Left lung (tissue), 10 donors: ENCODE results near the gene CGB5. TPM values are rescaled to one million over a fixed set of nuclear protein-coding genes. Genes with fewer than 3 reads are reported as not detected.
"Not testable (repeated sequence)": the region's sequence is repeated elsewhere in the genome, so short reads cannot be mapped to it uniquely, and the experiment has no call there.

Source experiments
- ATAC-seq: fragments of 200-7000 bp; cut with Tn5 transposase; one replicate; pipeline ENCODE4 v1.9.1; 2020; ENCODE audit warnings: moderate library complexity
- DNase-seq, 4 donors: peaks; one replicate each; pipeline ENCODE4 v3.0.0-alpha.2; 2013 to 2020
- H3K27ac ChIP-seq, 2 donors: fragments of 200-600 bp; sonication (generic) in 1 of 2; one replicate each; pipeline versions ENCODE4 v1.5.0 to v1.8.0; 2020 to 2021
- H3K27me3 ChIP-seq, 2 donors: fragments of 200-600 bp; sonication (generic) in 1 of 2; one replicate each; pipeline versions ENCODE4 v1.5.0 to v1.8.0; 2020 to 2021
- H3K36me3 ChIP-seq, 2 donors: fragments of 200-600 bp; sonication (generic) in 1 of 2; one replicate each; pipeline versions ENCODE4 v1.5.0 to v1.8.0; 2020 to 2021
- H3K4me1 ChIP-seq, 2 donors: fragments of 200-600 bp; one replicate each; pipeline ENCODE4 v1.8.0; 2021
- H3K4me3 ChIP-seq, 2 donors: fragments of 200-600 bp; sonication (generic) in 1 of 2; one replicate each; pipeline versions ENCODE4 v1.5.0 to v1.8.0; 2020 to 2021; ENCODE audit warnings: mild to moderate bottlenecking in 1 of 2
- H3K9me3 ChIP-seq, 2 donors: fragments of 200-600 bp; sonication (generic) in 1 of 2; one replicate each; pipeline versions ENCODE4 v1.5.0 to v1.8.0; 2020 to 2021
- CTCF ChIP-seq, 2 donors: fragments of 200-600 bp; sonication (generic) in 1 of 2; IDR thresholded peaks; one replicate each; pipeline versions ENCODE4 v1.5.0 to v1.8.0; 2021; ENCODE audit warnings: antibody characterized with exemption in 2 of 2
- intact Hi-C, 2 donors: fragments of 100-400 bp; cut with DNase I; formaldehyde crosslinking; loops; one replicate each; pipeline versions ENCODE4 v1.11.2 to v1.14.2; 2022
- polyA plus RNA-seq, 6 donors: library from polyadenylated mRNA; unstranded; fragments of 120-200 nt; gene quantifications; one replicate each; pipeline ENCODE4 v1.2.1, GENCODE V29; 2013; ENCODE audit not compliant: insufficient read length in 6 of 6
- total RNA-seq, 2 donors: library from RNA; stranded (reverse); fragmentation: NEBNext Ultra II Directional; extraction: Animal tissue kit (Norgen Biotek cat#: 25700); gene quantifications; one replicate each; pipeline ENCODE4 v1.2.1, GENCODE V29; 2021
- donor health status: DM: no; HTN: yes; CAD: no.
- donor health status: DM: no; HTN: no; CAD: no.

Gene CGB5
- total and polyA plus RNA-seq, 8 donors: 0.50 TPM; not detected in 7

DNA sequence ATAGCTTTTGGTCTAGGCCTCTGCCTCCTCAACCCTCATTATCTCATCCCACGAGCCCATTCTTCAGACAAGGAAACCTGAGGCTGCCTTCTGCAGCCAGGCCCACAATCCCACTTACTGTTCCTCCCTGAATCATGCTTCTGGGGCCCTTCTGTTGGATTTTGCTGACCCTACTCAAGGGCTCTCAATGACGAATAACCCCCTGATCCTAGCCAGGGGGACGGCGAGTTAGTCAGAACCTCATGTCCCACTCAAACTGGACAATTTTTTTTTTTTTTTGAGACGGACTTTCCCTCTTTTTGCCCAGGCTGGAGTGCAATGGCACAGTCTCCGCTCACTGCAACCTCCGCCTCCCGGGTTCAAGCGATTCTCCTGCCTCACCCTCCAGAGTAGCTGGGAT lies 21.5 kb upstream of the CGB5 start:
- H3K9me3 ChIP-seq: no peaks in the 10 kb centered on the region
- peaks cover 0 to 42% of the 10 kb centered on the region in 2 donors for H3K27me3 ChIP-seq
- DNase-seq: no peak
- H3K4me1 ChIP-seq: peaks cover 11 to 23% of the 10 kb centered on the region in 2 donors
- H3K4me3 ChIP-seq: no peak overlapping the region
- no peaks in the 10 kb centered on the region for H3K36me3 ChIP-seq
- TF ChIP-seq CTCF (IDR thresholded peaks at IDR 0.05): no peak
- ATAC-seq: no peak
- intact Hi-C loops: no loop called here
- H3K27ac ChIP-seq: no peak overlapping the region

- H3K4me3 ChIP-seq, ATAC-seq, H3K9me3 ChIP-seq, DNase-seq, H3K27ac ChIP-seq, H3K36me3 ChIP-seq, intact Hi-C loops, H3K4me1 ChIP-seq: not testable (repeated sequence)
- H3K27me3 ChIP-seq: peaks cover 0 to 21% of the 10 kb centered on the region in 2 donors
Measured at GRCh38 chr19:49024233-49024632, 19.4 kb upstream of the CGB5 start, which contains the start of gene CGB3. CGB3 (minus strand) TSS chr19:49024333; CDS start chr19:49023971, 362 bp downstream.

GRCh38 chr19:49025088-49025487 lies 18.6 kb upstream of the CGB5 start:
- H3K4me1 ChIP-seq, H3K9me3 ChIP-seq, ATAC-seq, H3K27ac ChIP-seq, H3K4me3 ChIP-seq, H3K36me3 ChIP-seq, DNase-seq, intact Hi-C loops: not testable (repeated sequence)
- H3K27me3 ChIP-seq: peaks cover 0 to 12% of the 10 kb centered on the region in 2 donors

DNA sequence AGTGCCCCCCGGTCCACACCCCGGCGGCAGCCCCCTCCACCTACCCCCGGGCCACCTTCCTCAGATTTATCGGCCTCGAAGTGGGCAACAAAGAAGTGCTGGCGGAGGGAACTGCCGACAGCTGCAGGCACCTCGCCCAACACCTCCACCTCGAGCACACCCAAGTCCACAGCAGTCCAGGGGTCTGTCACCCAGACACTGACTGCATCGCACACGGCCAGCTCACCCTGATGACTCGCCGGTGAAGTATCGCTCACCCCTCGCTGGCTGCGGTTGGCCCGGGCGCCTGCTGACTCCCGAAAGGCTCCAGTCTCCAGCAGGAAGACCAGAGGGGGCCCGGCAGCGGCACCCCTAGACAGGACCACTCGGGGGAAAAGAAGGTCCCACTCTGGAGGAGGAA lies 18.0 kb upstream of the CGB5 start:
- H3K9me3 ChIP-seq, ATAC-seq, H3K27ac ChIP-seq, H3K36me3 ChIP-seq, DNase-seq, intact Hi-C loops, H3K4me3 ChIP-seq, H3K27me3 ChIP-seq, H3K4me1 ChIP-seq: not testable (repeated sequence)

- intact Hi-C loops, ATAC-seq, DNase-seq: not testable (repeated sequence)
Measured at GRCh38 chr19:49028686-49029085, 15.0 kb upstream of the CGB5 start.

GRCh38 chr19:49029749-49030148 lies 13.9 kb upstream of the CGB5 start:
- intact Hi-C loops, H3K9me3 ChIP-seq, H3K27me3 ChIP-seq, ATAC-seq, H3K4me1 ChIP-seq, H3K4me3 ChIP-seq, DNase-seq, H3K27ac ChIP-seq, H3K36me3 ChIP-seq: not testable (repeated sequence)

More at GRCh38 chr19:49028686-49029085, 15.0 kb upstream of the CGB5 start:
- H3K27ac ChIP-seq, H3K9me3 ChIP-seq, H3K36me3 ChIP-seq, H3K4me3 ChIP-seq, H3K4me1 ChIP-seq, H3K27me3 ChIP-seq: not testable (repeated sequence)

DNA sequence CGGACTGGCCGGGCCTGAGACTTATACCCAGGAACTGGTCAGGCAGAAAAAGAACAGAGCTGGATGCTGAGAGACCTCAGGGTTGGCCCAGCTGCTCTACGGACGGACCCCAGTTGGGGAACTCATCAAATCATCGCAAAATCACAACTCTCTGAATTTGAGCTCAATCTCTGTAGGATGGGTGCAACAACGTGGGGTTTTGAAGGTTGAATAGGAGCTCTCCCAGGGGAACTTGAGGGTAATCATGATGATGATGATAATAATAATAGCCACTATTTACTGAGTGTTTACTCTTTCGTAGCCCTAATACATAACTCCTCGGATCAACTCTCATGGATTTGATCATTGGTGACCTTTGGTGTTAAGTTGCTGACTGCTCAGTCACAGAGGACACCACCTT lies 13.3 kb upstream of the CGB5 start:
- DNase-seq, ATAC-seq, intact Hi-C loops, H3K9me3 ChIP-seq, H3K4me1 ChIP-seq, H3K36me3 ChIP-seq, H3K27ac ChIP-seq, H3K4me3 ChIP-seq, H3K27me3 ChIP-seq: not testable (repeated sequence)

DNA sequence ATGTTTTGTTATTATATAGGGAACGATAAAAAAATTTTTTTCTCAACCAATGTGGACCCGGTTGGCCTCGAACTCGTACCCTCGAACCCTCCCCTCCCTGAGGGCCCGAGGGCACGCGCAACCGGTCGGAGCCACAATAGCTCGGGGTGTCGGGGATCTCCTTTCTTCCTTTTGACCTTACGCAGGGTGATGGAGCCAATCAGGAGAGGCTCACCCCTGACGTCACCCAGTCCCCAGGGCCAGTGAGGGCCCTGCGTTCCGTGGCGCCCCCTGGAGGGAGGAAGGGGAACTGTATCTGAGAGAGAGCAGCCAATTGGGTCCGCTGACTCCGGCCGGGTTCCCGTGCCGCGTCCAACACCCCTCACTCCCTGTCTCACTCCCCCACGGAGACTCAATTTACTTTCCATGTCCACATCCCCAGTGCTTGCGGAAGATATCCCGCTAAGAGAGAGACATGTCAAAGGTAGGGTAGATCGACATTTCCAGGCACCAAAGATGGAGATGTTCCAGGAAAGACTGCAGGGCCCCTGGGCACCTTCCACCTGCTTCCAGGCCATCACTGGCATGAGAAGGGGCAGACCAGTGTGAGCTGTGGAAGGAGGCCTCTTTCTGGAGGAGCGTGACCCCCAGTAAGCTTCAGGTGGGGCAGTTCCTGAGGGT lies 11.9 kb upstream of the CGB5 start, which contains the start of gene CGB2:
TSS of gene CGB2 (plus strand) at position 249 of the 660 bp plus-strand sequence. CDS start at position 455, 206 bp downstream.
- H3K27ac ChIP-seq, H3K27me3 ChIP-seq, intact Hi-C loops, ATAC-seq, H3K4me1 ChIP-seq, H3K9me3 ChIP-seq, H3K4me3 ChIP-seq, H3K36me3 ChIP-seq: not testable (repeated sequence)
- DNase-seq: peak in 1 of 4 donors; percentile 69
- peak in 1 of 2 donors; percentile 25 for TF ChIP-seq CTCF (IDR thresholded peaks at IDR 0.05)
